Suprapubic skin (tissue), 4 donors: ENCODE data around the gene SMLR1. TPM values are rescaled to one million over a fixed set of nuclear protein-coding genes. Genes with fewer than 3 reads are reported as not detected.

Experiments used
- DNase-seq, 2 donors: peaks; one replicate each; pipeline ENCODE4 v3.0.0-alpha.2; 2019; ENCODE audit warnings: low spot score in 2 of 2
- H3K27ac ChIP-seq: fragments of 200-600 bp; sonication (generic); one replicate; pipeline ENCODE4 v1.5.1; 2019
- H3K27me3 ChIP-seq: fragments of 200-600 bp; sonication (generic); one replicate; pipeline ENCODE4 v1.5.1; 2019
- H3K36me3 ChIP-seq: fragments of 200-600 bp; sonication (generic); one replicate; pipeline ENCODE4 v1.5.1; 2019
- H3K4me1 ChIP-seq: fragments of 200-600 bp; sonication (generic); one replicate; pipeline ENCODE4 v1.5.1; 2019
- H3K4me3 ChIP-seq: fragments of 200-600 bp; sonication (generic); one replicate; pipeline ENCODE4 v1.5.1; 2019; ENCODE audit warnings: mild to moderate bottlenecking
- H3K9me3 ChIP-seq: fragments of 200-600 bp; sonication (generic); one replicate; pipeline ENCODE4 v1.5.1; 2019
- CTCF ChIP-seq, 2 donors: fragments of 200-600 bp in 1 of 2; fragments of 450-650 bp in 1 of 2; sonication (generic) in 1 of 2; IDR thresholded peaks; one replicate each; pipeline ENCODE4 v1.5.1; 2016 to 2019; ENCODE audit warnings: antibody characterized with exemption in 2 of 2, mild to moderate bottlenecking in 1 of 2, moderate library complexity in 1 of 2
- EP300 ChIP-seq: sonication (generic); formaldehyde crosslinking; IDR thresholded peaks from one replicate; pipeline ENCODE4 v1.6.1; 2017; ENCODE audit warnings: antibody characterized with exemption
- POLR2A ChIP-seq, 2 donors: fragments of 450-650 bp; IDR thresholded peaks; one replicate each; pipeline ENCODE4 v1.6.1; 2017; ENCODE audit warnings: antibody characterized with exemption in 2 of 2, mild to moderate bottlenecking in 2 of 2, moderate library complexity in 2 of 2
- POLR2AphosphoS5 ChIP-seq, 3 donors: sonication (generic); formaldehyde crosslinking; IDR thresholded peaks; one replicate each; pipeline ENCODE4 v1.6.1; 2017; ENCODE audit warnings: antibody characterized with exemption in 3 of 3
- WGBS: methylation state at CpG from one replicate; pipeline ENCODE4 v1.1.5; 2018; 5-methylcytosine and 5-hydroxymethylcytosine counted together
- total RNA-seq, 4 donors: library from RNA; depleted of rRNA; stranded (reverse); fragments of >200 nt; gene quantifications; one replicate each; pipeline ENCODE4 v1.1.0, GENCODE V29; 2016

SMLR1 gene
- total RNA-seq, 4 donors from 2014 or later: not detected

GRCh38 chr6:130858054-130858453 is 30.8 kb downstream of the SMLR1 start:
- DNase-seq: no peak
- H3K27ac ChIP-seq: no peak overlapping the region
- H3K4me3 ChIP-seq: no peak overlapping the region
- peaks cover 6% of the 10 kb centered on the region for H3K36me3 ChIP-seq
- no peaks in the 10 kb centered on the region for H3K9me3 ChIP-seq
- WGBS: 83% methylated on average over 4 of the region's 4 CpGs
- TF ChIP-seq EP300 (no peak), CTCF (IDR thresholded peaks at IDR 0.05) (no peak), POLR2A (IDR thresholded peaks at IDR 0.05) (no peak), POLR2AphosphoS5 (IDR thresholded peaks at IDR 0.05) (no peak)
- H3K27me3 ChIP-seq: no peaks in the 10 kb centered on the region
- H3K4me1 ChIP-seq: no peaks in the 10 kb centered on the region

GRCh38 chr6:130858498-130859160 is 31.4 kb downstream of the SMLR1 start:
- H3K9me3 ChIP-seq: no peaks in the 10 kb centered on the region
- no peaks in the 10 kb centered on the region for H3K4me1 ChIP-seq
- TF ChIP-seq POLR2A (IDR thresholded peaks at IDR 0.05): no peak
- TF ChIP-seq EP300: no peak
- no peak for TF ChIP-seq CTCF (IDR thresholded peaks at IDR 0.05)
- TF ChIP-seq POLR2AphosphoS5 (IDR thresholded peaks at IDR 0.05): no peak
- no peak overlapping the region for H3K4me3 ChIP-seq
- peaks cover 6% of the 10 kb centered on the region for H3K36me3 ChIP-seq
- DNase-seq: no peak
- H3K27me3 ChIP-seq: no peaks in the 10 kb centered on the region
- WGBS: 58% methylated on average over 2 of the region's 2 CpGs
- H3K27ac ChIP-seq: no peak overlapping the region

GRCh38 chr6:130859161-130859867 is 32.1 kb downstream of the SMLR1 start:
- TF ChIP-seq CTCF (IDR thresholded peaks at IDR 0.05): no peak
- TF ChIP-seq POLR2AphosphoS5 (IDR thresholded peaks at IDR 0.05): no peak
- TF ChIP-seq EP300: no peak
- TF ChIP-seq POLR2A (IDR thresholded peaks at IDR 0.05): no peak
- H3K9me3 ChIP-seq: no peaks in the 10 kb centered on the region

GRCh38 chr6:130862370-130862769 is 35.2 kb downstream of the SMLR1 start:
- no peaks in the 10 kb centered on the region for H3K9me3 ChIP-seq
- H3K36me3 ChIP-seq: peaks cover 13% of the 10 kb centered on the region
- H3K4me1 ChIP-seq: no peaks in the 10 kb centered on the region
- DNase-seq: no peak
- 93% methylated on average over 2 of the region's 2 CpGs for WGBS
- TF ChIP-seq EP300 (no peak), POLR2A (IDR thresholded peaks at IDR 0.05) (no peak), CTCF (IDR thresholded peaks at IDR 0.05) (no peak), POLR2AphosphoS5 (IDR thresholded peaks at IDR 0.05) (no peak)
- no peaks in the 10 kb centered on the region for H3K27me3 ChIP-seq
- no peak overlapping the region for H3K27ac ChIP-seq
- H3K4me3 ChIP-seq: no peak overlapping the region

More at GRCh38 chr6:130859161-130859867, 32.1 kb downstream of the SMLR1 start:
- Histone ChIP-seq H3K4me3 (no peak overlapping the region), H3K4me1 (no peaks in the 10 kb centered on the region), H3K27me3 (no peaks in the 10 kb centered on the region), H3K36me3 (peaks cover 6% of the 10 kb centered on the region), H3K27ac (no peak overlapping the region)
- WGBS: 85% methylated on average over 11 of the region's 11 CpGs
- no peak for DNase-seq

- H3K27me3 ChIP-seq: no peaks in the 10 kb centered on the region
- TF ChIP-seq POLR2A (IDR thresholded peaks at IDR 0.05): no peak
- TF ChIP-seq POLR2AphosphoS5 (IDR thresholded peaks at IDR 0.05): no peak
- TF ChIP-seq CTCF (IDR thresholded peaks at IDR 0.05): no peak
- TF ChIP-seq EP300: no peak
- H3K9me3 ChIP-seq: no peaks in the 10 kb centered on the region
- no peak for DNase-seq
- H3K4me1 ChIP-seq: no peaks in the 10 kb centered on the region
- no peak overlapping the region for H3K4me3 ChIP-seq
- 94% methylated on average over 4 of the region's 4 CpGs for WGBS
- peaks cover 13% of the 10 kb centered on the region for H3K36me3 ChIP-seq
- H3K27ac ChIP-seq: no peak overlapping the region
These were observed 36.4 kb downstream of the SMLR1 start for GRCh38 chr6:130863415-130864230.
